Muscle layer of duodenum (tissue), 2 donors: ENCODE data around the gene PLA2G2E.
"Not testable (repeated sequence)": the region's sequence is repeated elsewhere in the genome, so short reads cannot be mapped to it uniquely, and the experiment has no call there.

Source experiments
- H3K27ac ChIP-seq: one replicate; pipeline ENCODE4 v1.7.0; 2013; ENCODE audit warnings: mild to moderate bottlenecking, low read length
- H3K27me3 ChIP-seq: one replicate; pipeline ENCODE4 v1.7.0; 2013; ENCODE audit warnings: low read depth, mild to moderate bottlenecking, control low read depth, low read length
- H3K36me3 ChIP-seq, 2 donors: one replicate each; pipeline ENCODE4 v1.7.0; 2013; ENCODE audit warnings: low read length in 2 of 2, control low read depth in 1 of 2, mild to moderate bottlenecking in 1 of 2; ENCODE audit not compliant: insufficient read depth in 2 of 2, control insufficient read depth in 1 of 2
- H3K4me1 ChIP-seq, 2 donors: one replicate each; pipeline ENCODE4 v1.7.0; 2013; ENCODE audit warnings: low read length in 2 of 2, mild to moderate bottlenecking in 2 of 2, control low read depth in 1 of 2, moderate library complexity in 1 of 2; ENCODE audit not compliant: insufficient read depth in 2 of 2, control insufficient read depth in 1 of 2
- H3K4me3 ChIP-seq, 2 donors: one replicate each; pipeline ENCODE4 v1.7.0; 2013; ENCODE audit warnings: low read length in 2 of 2, low read depth in 1 of 2, mild to moderate bottlenecking in 1 of 2
- H3K9me3 ChIP-seq, 2 donors: one replicate each; pipeline ENCODE4 v1.7.0; 2013; ENCODE audit warnings: low read length in 2 of 2, control low read depth in 1 of 2, mild to moderate bottlenecking in 1 of 2; ENCODE audit not compliant: control insufficient read depth in 1 of 2
- donor health status: healthy.

Gene PLA2G2E

GRCh38 chr1:19880841-19881240, 42.6 kb downstream of the PLA2G2E start:
- H3K27ac ChIP-seq, H3K27me3 ChIP-seq, H3K9me3 ChIP-seq, H3K4me3 ChIP-seq, H3K36me3 ChIP-seq: not testable (repeated sequence)
- peaks cover 0 to 14% of the 10 kb centered on the region in 2 donors for H3K4me1 ChIP-seq

DNA sequence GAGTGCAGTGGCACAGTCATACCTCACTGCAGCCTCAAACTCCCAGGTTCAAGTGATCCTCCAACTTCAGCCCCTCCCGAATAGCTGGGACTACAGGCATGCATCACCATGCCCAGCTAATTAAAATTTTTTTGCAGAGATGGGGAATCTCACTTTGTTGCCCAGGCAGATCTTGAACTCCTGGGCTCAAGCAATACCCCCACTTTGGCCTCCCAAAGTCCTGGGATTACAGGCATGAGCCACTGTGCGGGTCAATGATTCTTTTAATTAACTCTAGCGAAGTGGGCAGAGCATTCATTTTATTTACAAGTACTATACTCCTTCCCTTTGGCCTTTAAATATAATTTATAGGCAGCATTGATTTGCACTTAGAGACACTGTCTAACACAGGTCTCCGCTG, 43.8 kb downstream of the PLA2G2E start:
- Histone ChIP-seq H3K36me3 (no peaks in the 10 kb centered on the region), H3K4me3 (no peak overlapping the region), H3K27ac (no peak overlapping the region), H3K4me1 (peaks cover 0 to 14% of the 10 kb centered on the region in 2 donors), H3K27me3 (no peaks in the 10 kb centered on the region), H3K9me3 (no peaks in the 10 kb centered on the region)

GRCh38 chr1:19879227-19879626, 44.2 kb downstream of the PLA2G2E start:
- Histone ChIP-seq H3K27me3 (no peaks in the 10 kb centered on the region), H3K36me3 (no peaks in the 10 kb centered on the region), H3K27ac (no peak overlapping the region), H3K4me3 (no peak overlapping the region), H3K4me1 (peaks cover 0 to 13% of the 10 kb centered on the region in 2 donors), H3K9me3 (no peaks in the 10 kb centered on the region)

DNA sequence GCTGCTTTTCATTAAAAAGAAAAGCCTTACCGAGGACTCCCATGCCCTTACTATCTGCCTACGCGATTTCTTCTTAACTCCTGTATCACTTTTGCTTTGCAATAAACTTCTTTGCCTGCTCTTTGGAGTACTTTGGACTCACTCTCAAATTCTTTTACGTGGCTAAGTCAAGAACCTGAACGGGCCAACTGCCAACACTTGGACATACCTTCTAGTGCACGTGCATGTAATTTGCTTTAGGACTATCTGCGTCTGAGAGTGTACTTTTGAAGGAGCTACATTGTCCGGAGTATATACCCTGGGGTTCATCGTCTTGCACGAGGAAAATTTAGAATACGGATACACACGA, 44.8 kb downstream of the PLA2G2E start:
- peak overlapping the region; percentile 27 for H3K27ac ChIP-seq
- H3K4me3 ChIP-seq: no peak overlapping the region
- H3K9me3 ChIP-seq: no peaks in the 10 kb centered on the region
- H3K4me1 ChIP-seq: peaks cover 0 to 7% of the 10 kb centered on the region in 2 donors
- H3K27me3 ChIP-seq: no peaks in the 10 kb centered on the region
- H3K36me3 ChIP-seq: no peaks in the 10 kb centered on the region

DNA sequence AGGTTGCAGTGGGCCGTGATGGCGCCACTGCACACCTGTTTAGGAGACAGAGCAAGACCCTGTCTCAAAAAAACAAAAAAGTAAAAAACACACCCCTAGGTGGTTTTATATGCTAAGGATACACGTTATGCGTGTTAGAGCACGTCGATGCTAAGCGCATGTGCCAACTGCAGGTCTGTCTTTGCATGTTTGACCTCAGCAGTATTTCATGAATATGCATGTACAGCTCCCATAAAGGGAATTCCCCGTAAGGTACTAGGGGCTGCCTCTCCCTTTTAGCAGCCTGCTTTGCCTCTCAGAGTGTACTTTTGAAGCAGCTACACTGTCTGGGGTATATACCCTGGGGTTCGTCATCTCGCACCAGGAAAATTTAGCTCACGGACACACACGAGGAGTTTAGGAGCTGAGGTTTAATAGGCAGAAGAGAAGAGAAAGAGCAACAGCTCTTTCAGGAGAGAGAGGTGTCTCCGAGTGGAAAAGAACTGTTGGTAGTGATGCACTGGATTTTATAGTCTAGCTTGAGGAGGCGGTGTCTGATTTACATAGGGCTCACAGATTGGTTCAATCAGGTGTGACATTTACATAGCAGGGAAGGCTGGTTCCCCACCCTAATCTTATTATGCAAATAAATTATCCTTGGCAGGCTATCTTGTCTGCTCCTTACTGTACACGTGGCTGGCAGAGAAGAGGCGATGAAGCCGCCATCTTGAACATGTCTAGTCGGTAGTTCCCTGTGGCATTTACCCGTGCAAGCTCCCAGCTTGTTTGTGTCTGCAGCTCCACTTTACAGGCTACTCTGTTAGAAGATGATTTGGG, 45.4 kb downstream of the PLA2G2E start:
- Histone ChIP-seq H3K27ac (peak overlapping the region; percentile 27), H3K4me3 (no peak overlapping the region), H3K27me3 (no peaks in the 10 kb centered on the region), H3K9me3 (no peaks in the 10 kb centered on the region), H3K36me3 (no peaks in the 10 kb centered on the region), H3K4me1 (peaks cover 0 to 1% of the 10 kb centered on the region in 2 donors)

GRCh38 chr1:19877181-19877750, 46.2 kb downstream of the PLA2G2E start:
- Histone ChIP-seq H3K9me3 (no peaks in the 10 kb centered on the region), H3K27ac (no peak overlapping the region), H3K4me1 (no peaks in the 10 kb centered on the region), H3K4me3 (no peak overlapping the region), H3K36me3 (no peaks in the 10 kb centered on the region), H3K27me3 (no peaks in the 10 kb centered on the region)

DNA sequence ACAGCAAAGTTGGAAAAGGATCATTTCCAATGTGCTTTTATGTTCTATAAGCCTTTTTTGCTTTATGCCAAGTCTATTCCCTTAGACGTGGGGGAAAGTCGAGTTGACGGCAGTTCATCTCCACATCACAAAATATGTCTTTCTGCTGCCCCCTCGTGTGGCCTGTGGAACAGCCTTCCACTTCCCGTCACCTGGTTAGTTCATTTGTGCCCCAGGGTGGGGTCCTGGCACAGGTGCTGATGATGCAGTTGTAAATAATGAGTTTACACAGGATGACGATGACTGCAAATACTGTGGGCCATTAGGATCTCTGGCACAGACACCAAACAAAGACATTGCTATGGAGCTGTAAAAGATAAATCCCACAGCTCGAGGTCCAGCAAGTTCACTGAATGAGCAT, 51.2 kb downstream of the PLA2G2E start:
- H3K36me3 ChIP-seq: no peaks in the 10 kb centered on the region
- H3K27ac ChIP-seq: no peak overlapping the region
- no peaks in the 10 kb centered on the region for H3K27me3 ChIP-seq
- H3K9me3 ChIP-seq: no peaks in the 10 kb centered on the region
- no peaks in the 10 kb centered on the region for H3K4me1 ChIP-seq
- no peak overlapping the region for H3K4me3 ChIP-seq
